Hematopoietic multipotent progenitor cell treated with erythropoietin and hydrocortisone succinate and interleukin-3 and kit ligand, for 17 days (in vitro differentiated cells): ENCODE results near the gene HMG20A.

Source experiments
- DNase-seq: peaks from one replicate; pipeline ENCODE4 v3.0.0-alpha.2; 2015; ENCODE audit warnings: low spot score

HMG20A gene

GRCh38 chr15:77521206-77521605 is 100.5 kb downstream of the HMG20A start:
- DNase-seq = no peak

- no peak for DNase-seq
Measured at GRCh38 chr15:77525400-77525811, 104.7 kb downstream of the HMG20A start.

DNA sequence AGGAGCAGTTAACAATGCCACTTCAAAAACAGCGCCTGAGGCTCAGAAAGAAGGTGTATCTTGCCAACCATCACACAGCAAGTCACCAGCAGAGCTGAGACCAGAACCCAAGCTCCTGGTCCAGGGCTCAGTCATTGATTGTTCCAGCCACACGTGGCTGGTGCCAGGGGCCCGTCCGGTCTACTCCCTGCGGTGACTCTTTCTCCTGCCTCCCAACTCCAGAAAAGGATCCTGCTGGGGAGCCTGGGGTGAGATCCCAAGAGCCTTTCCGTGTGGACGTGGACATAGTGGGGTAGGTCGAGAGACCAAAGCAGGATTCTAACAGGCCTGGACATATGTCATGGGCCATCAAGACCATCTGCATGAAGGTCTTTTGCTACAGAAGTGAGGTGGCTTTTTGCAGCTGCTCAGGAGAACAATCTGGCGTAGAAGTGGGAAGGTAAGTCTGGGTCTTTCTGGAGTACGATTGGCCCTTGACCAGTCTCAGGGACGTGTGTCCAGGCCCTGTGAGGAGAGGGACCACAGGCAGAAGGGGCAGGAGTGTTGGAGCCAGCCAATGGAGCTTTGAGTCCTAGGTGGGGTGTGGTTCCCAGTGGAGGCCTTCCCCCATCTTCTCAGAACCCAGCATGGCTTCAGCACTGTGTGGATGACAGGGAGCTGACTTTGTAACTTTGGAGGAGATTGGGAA is 105.4 kb downstream of the HMG20A start:
- DNase-seq = no peak

DNA sequence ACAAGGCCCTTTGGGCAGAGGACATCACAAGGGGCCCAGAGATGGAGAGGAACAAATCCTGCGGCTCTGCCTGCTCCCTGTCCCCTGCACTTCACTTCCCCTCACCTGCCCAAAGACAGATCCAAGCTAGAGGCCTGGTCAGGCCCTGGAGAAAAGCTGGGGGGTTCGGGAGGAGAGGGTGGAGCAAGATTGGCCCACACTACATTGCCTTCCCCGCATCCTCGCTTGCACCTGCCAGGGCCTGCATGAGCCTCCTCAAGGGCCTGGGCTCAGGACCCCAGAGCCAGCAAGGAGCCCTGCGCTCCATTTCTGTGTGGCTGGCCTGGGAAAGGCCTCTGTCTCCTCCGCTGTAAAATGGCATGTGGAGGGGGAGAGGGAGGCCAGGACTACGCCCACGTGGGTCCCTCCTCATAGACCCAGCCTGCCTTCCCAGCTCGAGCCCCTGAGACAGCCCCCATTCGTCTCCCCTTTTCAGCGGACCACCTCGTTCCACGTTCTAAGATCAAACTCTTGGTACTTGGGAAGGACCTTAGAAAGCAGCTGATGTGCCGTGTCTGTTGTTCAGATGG is 106.0 kb downstream of the HMG20A start:
- no peak for DNase-seq

DNA sequence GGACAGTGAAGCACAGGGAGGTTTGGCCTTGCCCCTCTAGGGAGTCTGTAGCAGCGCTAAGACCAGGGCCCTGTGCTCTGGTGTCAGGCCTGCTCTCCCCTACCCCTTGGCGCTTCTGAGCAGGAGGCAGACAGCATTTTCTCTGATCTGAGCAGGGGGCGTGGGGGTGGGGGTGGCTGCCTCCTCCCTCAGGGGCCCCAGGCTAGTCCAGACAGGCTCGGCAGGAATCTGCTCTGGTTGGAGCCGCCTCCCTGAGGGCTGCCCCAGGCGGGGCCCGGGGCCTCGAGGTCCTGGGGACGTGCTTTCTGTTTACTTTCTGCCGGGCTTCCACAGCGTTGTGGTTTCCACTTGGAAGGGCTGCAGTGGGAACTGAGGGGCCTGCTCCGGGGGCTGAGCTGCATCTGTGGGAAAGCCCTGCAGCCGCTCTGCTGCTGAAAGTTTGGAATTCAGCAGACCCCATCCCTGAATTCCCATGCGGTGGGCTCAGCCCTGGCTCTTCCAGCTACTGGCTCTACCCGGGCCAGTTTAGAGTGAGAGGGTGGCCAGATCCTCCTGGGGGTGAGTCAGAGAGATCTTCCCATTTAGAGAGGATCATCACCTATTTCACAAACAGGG is 106.6 kb downstream of the HMG20A start:
- DNase-seq = no peak

DNA sequence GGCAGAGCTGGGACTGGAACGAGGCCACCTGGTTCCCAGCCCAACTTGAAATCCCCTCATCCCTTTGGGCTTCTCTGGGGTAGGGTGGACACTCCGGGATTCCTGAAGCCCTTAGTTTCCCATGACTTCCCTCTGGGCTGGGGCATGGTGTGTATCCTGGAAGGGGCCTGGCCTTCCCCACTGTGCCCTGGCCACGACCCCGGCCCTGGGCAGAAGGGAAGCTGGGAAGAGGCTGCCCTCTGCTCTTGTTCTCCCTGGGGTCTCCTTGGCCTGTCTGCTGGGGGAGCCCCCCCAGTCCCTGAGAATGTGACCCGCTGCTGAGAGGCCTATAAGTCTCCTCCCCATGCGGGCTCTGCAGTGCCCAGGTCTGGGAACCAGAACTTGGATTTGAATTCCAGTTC is 107.1 kb downstream of the HMG20A start:
- no peak for DNase-seq

- DNase-seq = no peak
Measured at GRCh38 chr15:77528290-77528967, 107.7 kb downstream of the HMG20A start.

DNA sequence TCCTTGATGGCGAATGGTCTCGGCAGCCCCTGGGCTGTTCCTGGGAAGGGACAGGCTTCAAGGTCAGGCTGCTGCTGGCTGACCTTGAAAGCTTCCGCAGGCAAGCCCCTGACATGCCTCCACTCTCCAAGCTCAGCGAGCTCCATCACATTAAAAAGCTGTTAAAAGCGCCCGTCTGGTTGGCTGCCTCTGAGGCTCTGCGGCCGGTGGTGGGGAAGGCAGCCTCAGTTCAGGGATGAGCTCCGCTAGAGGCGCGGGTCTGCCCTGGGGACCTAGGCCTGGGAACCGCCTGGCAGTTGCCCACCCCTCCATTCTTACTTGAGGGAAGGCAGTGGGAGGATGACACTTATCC is 108.3 kb downstream of the HMG20A start:
- no peak for DNase-seq

DNA sequence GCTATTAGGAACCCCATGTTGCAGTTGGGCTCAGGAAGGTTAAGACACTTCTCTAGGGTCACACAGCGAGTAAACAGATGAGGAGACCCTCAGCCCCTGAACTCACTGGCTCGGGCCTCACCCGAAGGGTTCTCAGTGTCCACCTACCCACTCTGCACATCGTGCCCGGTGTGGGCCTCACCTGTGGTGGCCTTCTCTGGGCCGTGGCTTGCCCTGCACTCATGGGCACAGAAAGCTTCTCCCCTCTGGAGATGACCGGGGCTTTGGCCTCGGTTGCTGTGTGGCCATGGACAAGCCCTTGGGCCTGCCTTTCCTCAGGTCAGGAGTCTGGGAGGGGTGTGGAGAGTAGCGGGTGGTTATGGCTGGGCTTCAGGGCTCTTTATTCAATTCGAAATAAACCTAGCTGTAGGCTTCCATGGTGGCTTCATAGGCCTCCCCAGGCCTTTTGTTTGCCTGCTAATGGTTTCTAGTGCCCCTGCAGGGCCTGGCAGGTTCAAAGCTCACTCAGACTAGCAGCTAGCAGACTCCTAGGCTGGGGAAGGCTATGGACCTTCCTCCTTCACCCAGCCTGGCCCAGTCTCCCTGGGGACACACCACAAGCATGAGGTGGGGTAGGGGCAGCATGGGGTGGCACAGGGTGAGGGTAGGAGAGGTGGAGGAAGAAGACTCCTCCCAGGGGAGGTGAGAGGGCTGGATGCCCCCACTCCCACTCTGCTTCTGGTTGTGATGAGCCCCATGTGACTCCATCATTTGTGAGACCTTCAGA is 108.9 kb downstream of the HMG20A start:
- no peak for DNase-seq

GRCh38 chr15:77530576-77530975 is 109.9 kb downstream of the HMG20A start:
- DNase-seq = no peak

DNA sequence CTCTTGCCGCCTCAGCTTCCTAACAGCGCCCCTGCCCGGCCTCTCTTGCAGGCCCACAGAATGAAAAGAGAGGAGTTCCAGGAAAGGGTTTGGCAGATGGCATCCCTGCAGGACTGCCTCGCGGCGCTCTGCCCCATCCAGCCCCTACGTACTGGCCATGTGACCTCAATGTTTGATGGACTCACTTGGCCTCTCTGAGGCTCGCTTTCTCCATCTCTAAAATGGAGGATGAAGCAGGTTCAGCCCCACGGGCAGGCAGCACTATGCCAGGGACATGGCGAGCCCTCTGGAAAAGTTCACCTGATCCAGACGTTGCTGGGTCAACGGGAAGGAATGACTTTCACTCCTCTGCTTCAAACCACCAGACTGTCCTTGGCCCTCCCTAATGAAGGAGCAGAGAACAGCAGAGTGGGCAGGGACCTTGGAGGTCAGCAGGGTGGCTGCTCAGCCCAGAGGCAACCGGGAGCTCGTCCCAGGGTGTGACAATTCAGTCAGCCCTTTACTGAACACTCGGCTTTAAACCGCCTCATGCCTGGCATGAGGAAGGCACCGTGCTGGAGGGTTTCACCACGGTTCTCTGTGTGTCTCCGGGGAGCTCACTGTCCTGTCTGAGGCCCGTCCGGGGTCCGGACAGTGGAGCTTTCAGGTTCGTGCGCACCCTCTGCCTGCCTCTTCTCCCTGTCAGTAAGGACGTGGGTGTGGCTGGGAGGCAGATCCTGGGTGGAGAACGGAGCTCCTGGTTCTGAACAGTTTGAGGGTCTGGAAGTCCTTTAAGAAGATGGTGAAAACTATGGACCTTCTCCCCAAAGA is 110.7 kb downstream of the HMG20A start:
- DNase-seq = no peak

DNA sequence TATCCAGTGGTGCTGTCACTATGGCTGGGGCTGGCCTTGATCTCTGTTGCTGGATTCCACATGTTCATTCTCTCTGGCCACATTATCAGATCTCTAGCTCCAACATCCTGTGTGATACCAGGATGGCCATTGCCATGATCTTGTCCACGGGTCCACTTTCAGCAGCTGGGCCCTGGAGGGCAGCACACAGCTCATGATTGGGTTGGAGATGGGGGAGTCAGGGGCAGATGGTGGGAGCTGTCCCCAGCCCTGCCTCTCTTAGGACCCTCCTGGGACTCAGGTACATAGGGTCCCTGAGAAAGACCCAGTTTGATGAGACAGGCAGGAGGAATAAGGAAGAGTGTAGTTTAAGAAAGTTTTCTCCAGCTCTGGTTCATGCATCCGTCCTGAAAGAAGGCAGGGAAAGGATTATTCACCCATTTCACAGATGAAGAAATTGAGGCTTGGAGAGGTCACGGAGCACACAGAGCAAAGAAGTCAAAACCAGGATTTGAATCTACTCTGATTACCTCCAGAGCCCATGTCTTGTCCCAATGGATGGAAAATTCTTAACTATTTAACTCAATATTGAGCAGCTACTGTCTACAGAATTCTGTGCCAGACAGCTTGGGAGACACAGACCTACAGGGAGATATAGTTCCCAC is 111.5 kb downstream of the HMG20A start:
- DNase-seq = no peak

DNA sequence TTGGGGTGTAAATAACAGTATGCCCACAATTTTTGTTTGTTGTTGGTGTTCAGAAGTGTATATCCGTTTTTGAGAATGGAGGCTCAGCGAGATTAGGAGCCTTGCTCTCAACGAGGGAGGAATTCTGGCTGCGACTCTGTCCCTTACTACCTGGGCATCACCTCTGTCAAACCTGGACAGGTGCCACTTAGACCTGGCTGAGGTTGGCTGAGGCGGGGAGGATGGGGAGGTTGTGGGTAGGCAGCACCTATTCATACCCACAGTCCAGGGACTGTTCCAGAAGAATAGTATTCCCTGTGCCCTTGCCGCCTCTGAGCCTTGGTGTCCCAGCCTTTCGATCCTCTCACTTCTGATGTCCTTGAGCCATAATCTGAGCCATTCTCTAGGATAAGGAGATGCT is 112.2 kb downstream of the HMG20A start:
- DNase-seq = no peak

DNA sequence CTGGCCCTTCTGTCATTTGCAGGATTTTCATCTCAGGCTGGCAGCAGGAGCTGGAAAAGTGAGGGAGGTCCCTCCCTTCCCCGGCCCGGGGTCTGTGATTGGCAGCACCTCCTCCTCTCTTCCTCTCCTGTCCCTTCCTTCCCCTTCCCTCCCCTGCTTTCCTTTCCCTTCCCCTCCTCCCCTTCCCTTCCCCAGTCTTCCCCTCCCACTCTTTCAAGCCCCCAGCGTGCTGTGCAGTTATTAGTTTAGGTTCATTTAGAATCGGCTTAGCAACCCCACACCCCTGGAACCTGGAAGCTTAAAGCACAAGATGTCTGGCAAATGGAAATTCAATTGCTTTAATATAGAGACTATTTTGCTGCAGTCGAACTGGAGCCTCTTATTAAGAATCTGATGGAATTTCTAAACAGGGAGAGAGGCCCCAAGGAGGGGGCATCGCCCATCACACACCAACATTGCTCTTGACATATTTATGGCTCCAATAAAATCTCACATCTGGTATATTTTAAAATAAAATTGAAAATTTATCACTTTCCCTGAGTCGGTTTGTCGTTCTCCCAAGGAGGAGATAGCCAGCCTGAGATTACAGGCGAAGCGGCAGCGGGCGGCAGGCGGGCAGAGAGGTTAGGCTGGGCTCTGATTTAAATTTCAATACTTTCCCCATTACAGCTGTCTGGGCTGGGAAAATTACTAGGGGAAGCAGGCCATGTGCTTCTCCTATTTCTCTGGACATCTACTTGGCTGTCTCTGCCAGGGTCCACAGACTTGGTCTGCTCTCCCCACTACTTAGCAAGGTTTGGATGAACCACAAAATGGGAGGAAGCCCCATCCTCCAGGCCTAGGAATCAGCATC is 113.1 kb downstream of the HMG20A start:
- DNase-seq = no peak
